ENCODE data around the gene UPK1B.

Gene UPK1B

GRCh38 chr3:119230071-119230470, 56.7 kb downstream of the UPK1B start:
- TF ChIP-seq, protein P1, sequence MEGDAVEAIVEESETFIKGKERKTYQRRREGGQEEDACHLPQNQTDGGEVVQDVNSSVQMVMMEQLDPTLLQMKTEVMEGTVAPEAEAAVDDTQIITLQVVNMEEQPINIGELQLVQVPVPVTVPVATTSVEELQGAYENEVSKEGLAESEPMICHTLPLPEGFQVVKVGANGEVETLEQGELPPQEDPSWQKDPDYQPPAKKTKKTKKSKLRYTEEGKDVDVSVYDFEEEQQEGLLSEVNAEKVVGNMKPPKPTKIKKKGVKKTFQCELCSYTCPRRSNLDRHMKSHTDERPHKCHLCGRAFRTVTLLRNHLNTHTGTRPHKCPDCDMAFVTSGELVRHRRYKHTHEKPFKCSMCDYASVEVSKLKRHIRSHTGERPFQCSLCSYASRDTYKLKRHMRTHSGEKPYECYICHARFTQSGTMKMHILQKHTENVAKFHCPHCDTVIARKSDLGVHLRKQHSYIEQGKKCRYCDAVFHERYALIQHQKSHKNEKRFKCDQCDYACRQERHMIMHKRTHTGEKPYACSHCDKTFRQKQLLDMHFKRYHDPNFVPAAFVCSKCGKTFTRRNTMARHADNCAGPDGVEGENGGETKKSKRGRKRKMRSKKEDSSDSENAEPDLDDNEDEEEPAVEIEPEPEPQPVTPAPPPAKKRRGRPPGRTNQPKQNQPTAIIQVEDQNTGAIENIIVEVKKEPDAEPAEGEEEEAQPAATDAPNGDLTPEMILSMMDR (IDR thresholded peaks at IDR 0.05) = no peak

- TF ChIP-seq, protein P1 (IDR thresholded peaks at IDR 0.05) = no peak
These were observed 57.3 kb downstream of the UPK1B start for GRCh38 chr3:119230745-119231144.

- TF ChIP-seq, protein P1 (IDR thresholded peaks at IDR 0.05) = no peak
These were observed 61.2 kb downstream of the UPK1B start for GRCh38 chr3:119234610-119235009.

- TF ChIP-seq, protein P1 (IDR thresholded peaks at IDR 0.05) = no peak
These were observed 61.8 kb downstream of the UPK1B start for GRCh38 chr3:119235151-119235550.

GRCh38 chr3:119236756-119237155, 63.4 kb downstream of the UPK1B start:
- TF ChIP-seq, protein P1 (IDR thresholded peaks at IDR 0.05) = no peak

DNA sequence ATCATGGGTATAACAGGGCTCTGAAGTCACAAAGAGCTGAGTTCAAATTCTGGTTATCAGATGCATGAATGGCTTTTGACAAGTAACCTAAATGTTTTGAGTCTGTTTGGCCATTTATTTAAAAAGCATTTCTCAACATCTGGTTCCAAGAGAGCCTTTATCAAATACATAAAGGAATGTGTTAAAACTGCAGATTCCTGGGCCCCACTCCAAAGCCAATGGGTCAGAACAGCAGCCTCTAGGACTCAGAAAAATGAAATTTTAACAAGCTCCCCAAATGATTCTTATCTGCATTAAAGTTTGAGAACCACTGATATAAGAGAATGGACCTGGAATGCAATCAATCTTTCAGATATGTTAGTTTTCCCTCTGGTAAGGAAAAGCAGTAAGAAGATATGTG, 63.9 kb downstream of the UPK1B start:
- TF ChIP-seq, protein P1 (IDR thresholded peaks at IDR 0.05) = no peak

- TF ChIP-seq, protein P1 (IDR thresholded peaks at IDR 0.05) = no peak
These were observed 65.0 kb downstream of the UPK1B start for GRCh38 chr3:119238363-119238762.

DNA sequence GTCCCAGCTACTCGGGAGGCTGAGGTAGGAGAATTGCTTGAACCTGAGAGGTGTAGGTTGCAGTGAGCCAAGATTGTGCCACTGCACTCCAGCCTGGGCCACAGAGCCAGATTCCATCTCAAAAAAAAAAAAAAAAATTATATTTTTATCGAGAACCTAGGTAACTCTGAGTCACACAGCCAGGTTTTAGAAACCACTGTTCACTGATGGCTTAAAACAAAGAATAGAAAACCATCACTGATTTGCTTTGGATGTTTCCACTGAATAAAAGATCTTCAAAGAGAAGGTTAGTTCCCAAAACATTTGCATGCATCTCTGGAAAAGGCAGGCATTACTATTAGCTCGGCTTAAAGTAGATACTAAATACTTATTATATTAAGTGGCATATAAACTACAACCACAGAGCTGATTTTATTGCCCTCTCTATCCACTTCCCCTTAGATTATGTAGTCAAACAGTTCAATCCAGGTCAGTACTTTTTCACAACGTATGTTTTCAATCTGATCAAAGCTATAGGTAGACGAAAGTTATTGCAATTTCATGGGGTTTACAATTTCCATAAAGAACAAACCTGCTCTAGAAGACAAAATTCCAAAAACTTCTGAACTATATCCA, 65.9 kb downstream of the UPK1B start:
- TF ChIP-seq, protein P1 (IDR thresholded peaks at IDR 0.05) = no peak

Measured in LNCAP (cell line).